HEK293 (cell line): ENCODE results near the gene RGMA.

ENCODE experiments used
- ATF2 ChIP-seq: fragments of 450-650 bp; formaldehyde crosslinking; IDR thresholded peaks from 2 replicates; pipeline ENCODE4 v1.5.1; 2016; ENCODE audit warnings: missing biosample characterization, missing genetic modification characterization, low read depth
- EGR2 ChIP-seq: fragments of 450-650 bp; formaldehyde crosslinking; IDR thresholded peaks from 2 replicates; pipeline ENCODE4 v1.5.1; 2016; ENCODE audit warnings: low read depth, missing biosample characterization, missing genetic modification characterization
- ELK4 ChIP-seq: IDR thresholded peaks from 2 replicates; pipeline ENCODE4 v1.6.1; 2011; ENCODE audit warnings: mild to moderate bottlenecking, low read depth, low read length, borderline replicate concordance
- ZNF121 ChIP-seq: fragments of 450-650 bp; formaldehyde crosslinking; IDR thresholded peaks from 2 replicates; pipeline ENCODE4 v1.5.1; 2016; ENCODE audit warnings: missing biosample characterization, missing genetic modification characterization
- ZNF362 ChIP-seq: fragments of 450-650 bp; formaldehyde crosslinking; IDR thresholded peaks from 2 replicates; pipeline ENCODE4 v1.5.1; 2016; ENCODE audit warnings: missing biosample characterization, missing genetic modification characterization
- TF ChIP-seq, protein P1 (sequence below): fragments of 450-650 bp; formaldehyde crosslinking; IDR thresholded peaks from 2 replicates; pipeline ENCODE4 v1.5.1; 2016; ENCODE audit warnings: missing biosample characterization, missing genetic modification characterization

GRCh38 chr15:93063262-93063671 lies 25.7 kb downstream of the RGMA start:
- no peak for TF ChIP-seq ZNF362 (tag by site-specific recombination)
- TF ChIP-seq EGR2 = no peak
- TF ChIP-seq ATF2 = no peak
- TF ChIP-seq ELK4 = no peak
- TF ChIP-seq, protein P1, sequence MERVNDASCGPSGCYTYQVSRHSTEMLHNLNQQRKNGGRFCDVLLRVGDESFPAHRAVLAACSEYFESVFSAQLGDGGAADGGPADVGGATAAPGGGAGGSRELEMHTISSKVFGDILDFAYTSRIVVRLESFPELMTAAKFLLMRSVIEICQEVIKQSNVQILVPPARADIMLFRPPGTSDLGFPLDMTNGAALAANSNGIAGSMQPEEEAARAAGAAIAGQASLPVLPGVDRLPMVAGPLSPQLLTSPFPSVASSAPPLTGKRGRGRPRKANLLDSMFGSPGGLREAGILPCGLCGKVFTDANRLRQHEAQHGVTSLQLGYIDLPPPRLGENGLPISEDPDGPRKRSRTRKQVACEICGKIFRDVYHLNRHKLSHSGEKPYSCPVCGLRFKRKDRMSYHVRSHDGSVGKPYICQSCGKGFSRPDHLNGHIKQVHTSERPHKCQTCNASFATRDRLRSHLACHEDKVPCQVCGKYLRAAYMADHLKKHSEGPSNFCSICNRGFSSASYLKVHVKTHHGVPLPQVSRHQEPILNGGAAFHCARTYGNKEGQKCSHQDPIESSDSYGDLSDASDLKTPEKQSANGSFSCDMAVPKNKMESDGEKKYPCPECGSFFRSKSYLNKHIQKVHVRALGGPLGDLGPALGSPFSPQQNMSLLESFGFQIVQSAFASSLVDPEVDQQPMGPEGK (tag by site-specific recombination) = no peak
- TF ChIP-seq ZNF121 (tag by site-specific recombination) = no peak
